ENCODE measurements around the gene CXXC5.
"Not testable (repeated sequence)": the region's sequence is repeated elsewhere in the genome, so short reads cannot be mapped to it uniquely, and the experiment has no call there.

The CXXC5 gene

DNA sequence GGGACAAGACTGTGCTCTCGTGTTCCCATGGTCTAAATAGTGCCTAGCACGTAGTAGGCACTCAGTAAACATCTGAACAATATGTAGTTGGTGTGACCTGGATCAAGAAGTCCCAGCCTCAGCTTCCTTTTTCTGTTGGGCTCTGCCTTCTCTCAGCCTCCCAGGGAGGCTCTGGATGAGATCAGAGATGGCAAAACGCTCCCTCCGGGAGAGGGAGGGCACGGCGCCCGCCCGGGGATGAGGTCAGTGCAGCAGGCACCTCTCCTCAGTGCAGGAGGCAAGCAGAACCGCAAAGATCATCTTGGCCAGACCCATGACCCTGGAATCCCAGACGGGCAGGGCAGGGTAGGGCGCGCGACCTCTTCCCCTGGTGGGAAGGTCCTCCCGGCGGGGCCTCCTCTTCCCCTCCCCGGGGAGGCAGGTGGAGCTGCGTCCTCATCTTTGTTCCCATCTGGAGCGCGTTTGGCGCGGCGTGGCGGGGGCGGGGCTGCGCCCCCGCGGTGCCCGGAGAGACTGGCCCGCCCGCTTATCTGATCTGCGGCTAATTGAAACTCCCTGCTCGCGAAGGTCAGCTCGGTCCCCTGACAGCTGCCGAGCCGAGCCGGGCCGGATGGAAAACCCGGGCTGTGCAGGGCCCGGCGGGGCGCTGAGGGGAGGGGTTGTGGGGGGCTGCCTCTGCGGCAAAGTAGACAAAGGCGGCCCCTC, 60.9 kb downstream of the CXXC5 start:
- peak overlapping the region; percentile 28 for H3K4me3 ChIP-seq (ENCODE audit: low read depth, low read length)

GRCh38 chr5:139709582-139710318, 61.6 kb downstream of the CXXC5 start:
- H3K4me3 ChIP-seq (ENCODE audit: low read depth, low read length) = peak overlapping the region; percentile 29

GRCh38 chr5:139710319-139711066, 62.3 kb downstream of the CXXC5 start:
- peak overlapping the region; percentile 29 for H3K4me3 ChIP-seq (ENCODE audit: low read depth, low read length)

- H3K4me3 ChIP-seq (ENCODE audit: low read depth, low read length) = peak overlapping the region; percentile 29
Observed at GRCh38 chr5:139711067-139711905, 63.1 kb downstream of the CXXC5 start.

DNA sequence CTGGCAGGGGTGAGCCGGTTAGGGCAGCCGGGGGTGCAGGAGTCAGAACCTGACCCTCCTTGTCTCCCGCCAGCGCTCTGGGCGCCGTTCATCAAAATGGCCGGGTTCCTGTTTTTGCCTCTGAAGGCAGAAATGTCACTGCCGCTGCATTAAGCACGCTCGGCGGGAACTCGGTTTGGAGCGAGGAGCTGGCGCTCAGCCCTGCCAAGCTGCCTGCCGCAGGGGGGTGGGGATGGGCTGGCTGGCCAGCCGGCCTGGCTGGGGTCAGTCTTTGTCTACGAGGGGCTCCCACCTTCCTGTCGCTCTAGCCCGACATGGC, 63.7 kb downstream of the CXXC5 start:
- H3K4me3 ChIP-seq (ENCODE audit: low read depth, low read length) = peak overlapping the region; percentile 18

DNA sequence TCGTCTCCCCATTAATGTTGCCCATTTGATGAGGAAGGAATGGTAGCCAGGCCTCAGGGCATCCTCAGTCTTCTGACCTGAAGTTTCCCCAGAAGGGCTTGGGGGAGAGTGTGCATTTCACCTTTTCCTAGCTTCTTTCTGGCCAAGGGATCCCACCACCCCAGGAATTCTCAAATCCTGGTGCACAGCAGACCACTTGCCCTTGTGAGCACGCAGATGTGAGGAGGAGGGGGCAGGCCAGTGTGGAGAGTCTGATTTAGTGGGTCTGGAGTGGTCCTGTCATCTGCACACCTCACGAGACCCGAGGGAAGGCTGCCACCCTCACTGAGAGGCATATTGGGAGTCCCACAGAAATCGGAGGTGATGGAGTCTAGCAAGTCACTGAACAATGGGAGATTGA, 64.3 kb downstream of the CXXC5 start:
- H3K4me3 ChIP-seq (ENCODE audit: low read depth, low read length) = no peak overlapping the region

GRCh38 chr5:139713898-139714297, 65.7 kb downstream of the CXXC5 start:
- not testable (repeated sequence) for H3K4me3 ChIP-seq (ENCODE audit: low read depth, low read length)

- H3K4me3 ChIP-seq (ENCODE audit: low read depth, low read length) = no peak overlapping the region
Observed at GRCh38 chr5:139717221-139717620, 69.1 kb downstream of the CXXC5 start.

DNA sequence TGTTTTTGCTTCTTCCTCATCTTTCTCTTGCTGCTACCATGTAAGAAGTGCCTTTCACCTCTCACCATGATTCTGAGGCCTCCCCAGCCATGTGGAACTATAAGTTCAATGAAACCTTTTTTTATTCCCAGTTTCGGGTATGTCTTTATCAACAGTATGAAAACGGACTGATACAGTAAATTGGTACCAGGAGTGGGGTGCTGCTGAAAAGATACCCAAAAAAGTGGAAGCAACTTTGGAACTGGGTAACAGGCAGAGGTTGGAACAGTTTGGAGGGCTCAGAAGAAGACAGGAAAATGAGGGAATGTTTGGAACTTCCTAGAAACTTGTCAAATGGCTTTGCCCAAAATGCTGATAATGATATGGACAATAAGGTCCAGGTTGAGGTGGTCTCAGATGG, 70.3 kb downstream of the CXXC5 start:
- not testable (repeated sequence) for H3K4me3 ChIP-seq (ENCODE audit: low read depth, low read length)

- not testable (repeated sequence) for H3K4me3 ChIP-seq (ENCODE audit: low read depth, low read length)
Observed at GRCh38 chr5:139719970-139720369, 71.8 kb downstream of the CXXC5 start.

DNA sequence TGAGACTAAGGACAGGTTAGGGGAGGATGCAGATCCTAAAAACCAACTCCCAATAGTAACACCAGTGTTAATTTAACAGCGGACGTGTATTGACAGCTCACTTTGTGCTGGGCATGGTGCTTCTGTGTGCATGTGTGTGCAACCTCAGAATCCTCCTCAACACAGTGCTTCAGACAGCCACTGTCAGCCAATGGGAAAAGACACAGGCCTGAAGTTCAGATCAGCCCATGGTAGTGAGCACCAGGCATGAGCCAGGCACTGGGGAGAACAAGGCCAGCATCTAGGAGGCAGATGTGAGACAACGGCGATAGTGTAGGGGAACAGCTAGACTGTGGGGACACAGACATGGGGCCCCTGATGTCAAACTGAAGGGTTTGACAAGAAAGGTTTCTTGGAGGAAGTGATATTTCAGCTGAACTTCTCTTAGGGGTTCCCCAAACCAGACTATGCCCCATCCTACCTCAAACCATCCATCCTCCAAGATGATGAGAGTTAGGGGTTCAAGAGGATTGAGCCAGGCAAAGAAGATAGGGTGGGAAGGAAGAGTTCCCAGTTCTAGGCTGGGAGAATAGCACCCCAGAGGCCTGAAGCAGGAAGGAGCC, 75.9 kb downstream of the CXXC5 start:
- no peak overlapping the region for H3K4me3 ChIP-seq (ENCODE audit: low read depth, low read length)

GRCh38 chr5:139725073-139725830, 77.1 kb downstream of the CXXC5 start:
- no peak overlapping the region for H3K4me3 ChIP-seq (ENCODE audit: low read depth, low read length)

DNA sequence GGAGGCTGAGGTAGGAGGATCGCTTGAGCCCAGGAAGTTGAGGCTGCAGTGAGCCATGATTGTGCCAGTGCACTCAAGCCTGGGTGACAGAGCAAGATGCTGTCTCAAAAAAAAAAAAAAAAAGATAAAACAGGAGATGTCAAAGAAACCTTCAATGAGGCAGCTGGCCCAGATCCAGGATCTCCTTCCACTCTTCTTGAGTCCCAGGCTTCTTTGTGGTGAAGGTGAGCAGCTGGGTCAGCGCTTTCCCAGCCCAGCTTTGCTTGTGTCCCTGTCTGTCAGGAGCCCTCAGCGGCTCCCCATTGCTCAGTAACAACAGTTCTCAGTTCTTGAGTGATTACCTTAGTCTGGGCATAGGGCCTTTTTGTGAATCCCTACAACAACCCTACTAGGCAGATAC, 78.1 kb downstream of the CXXC5 start:
- H3K4me3 ChIP-seq (ENCODE audit: low read depth, low read length) = no peak overlapping the region

DNA sequence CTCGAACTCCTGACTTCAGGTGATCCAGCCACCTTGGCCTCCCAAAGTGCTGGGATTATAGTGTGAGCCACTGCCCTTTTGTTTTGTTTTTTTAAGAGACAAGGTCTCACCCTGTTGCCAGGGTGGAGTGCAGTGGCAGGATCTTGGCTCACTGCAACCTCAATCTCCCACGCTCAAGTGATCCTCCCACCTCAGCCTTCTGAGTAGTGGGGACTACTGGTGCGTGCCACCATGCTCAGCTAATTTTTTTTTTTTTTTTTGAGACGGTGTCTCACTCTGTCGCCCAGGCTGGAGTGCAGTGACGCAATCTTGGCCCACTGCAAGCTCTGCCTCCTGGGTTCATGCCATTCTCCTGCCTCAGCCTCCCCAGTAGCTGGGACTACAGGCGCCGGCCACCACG, 79.5 kb downstream of the CXXC5 start:
- H3K4me3 ChIP-seq (ENCODE audit: low read depth, low read length) = not testable (repeated sequence)

GRCh38 chr5:139731281-139731680, 83.1 kb downstream of the CXXC5 start:
- no peak overlapping the region for H3K4me3 ChIP-seq (ENCODE audit: low read depth, low read length)

GRCh38 chr5:139732019-139732418, 83.9 kb downstream of the CXXC5 start:
- no peak overlapping the region for H3K4me3 ChIP-seq (ENCODE audit: low read depth, low read length)

DNA sequence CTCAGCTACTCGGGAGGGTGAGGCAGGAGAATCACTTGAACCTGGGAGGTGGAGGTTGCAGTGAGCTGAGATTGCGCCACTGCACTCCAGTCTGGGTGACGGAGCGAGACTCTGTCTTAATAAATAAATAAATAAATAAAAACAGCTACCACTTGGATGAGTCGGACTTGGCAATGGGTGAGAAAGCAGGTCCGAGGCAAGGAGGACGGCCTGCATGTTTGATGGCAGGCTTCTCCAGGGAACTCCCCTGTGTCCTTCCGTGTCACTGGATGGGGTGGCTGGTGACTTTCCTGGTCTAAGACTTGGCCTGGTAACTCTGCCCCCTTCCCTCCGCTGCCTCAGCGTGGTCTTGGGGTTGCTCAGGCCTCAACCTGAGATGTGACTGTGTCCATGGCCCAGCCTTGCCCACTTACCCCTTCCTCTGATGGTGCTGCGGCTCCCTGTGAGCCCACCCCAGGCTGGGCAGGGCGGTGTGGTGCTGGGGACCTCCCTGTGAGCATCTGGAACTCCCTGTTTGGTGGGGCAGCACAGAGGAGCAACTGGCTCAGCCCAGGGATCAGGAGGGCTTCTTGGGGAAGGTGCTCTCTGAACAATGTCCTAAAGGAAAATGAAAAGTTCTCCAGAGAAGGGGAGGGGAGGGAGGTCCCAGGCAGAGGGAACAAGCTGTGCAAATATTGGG, 85.0 kb downstream of the CXXC5 start:
- no peak overlapping the region for H3K4me3 ChIP-seq (ENCODE audit: low read depth, low read length)
